HG03039 (cell line): Measurements from ENCODE around the gene DELE1.

Experiments
- ATAC-seq: cut with Tn5 transposase; IDR thresholded peaks from one replicate; pipeline ENCODE4 v1.9.1; 2021; ENCODE audit warnings: mild to moderate bottlenecking, moderate library complexity; ENCODE audit not compliant: unreplicated experiment

The DELE1 gene

DNA sequence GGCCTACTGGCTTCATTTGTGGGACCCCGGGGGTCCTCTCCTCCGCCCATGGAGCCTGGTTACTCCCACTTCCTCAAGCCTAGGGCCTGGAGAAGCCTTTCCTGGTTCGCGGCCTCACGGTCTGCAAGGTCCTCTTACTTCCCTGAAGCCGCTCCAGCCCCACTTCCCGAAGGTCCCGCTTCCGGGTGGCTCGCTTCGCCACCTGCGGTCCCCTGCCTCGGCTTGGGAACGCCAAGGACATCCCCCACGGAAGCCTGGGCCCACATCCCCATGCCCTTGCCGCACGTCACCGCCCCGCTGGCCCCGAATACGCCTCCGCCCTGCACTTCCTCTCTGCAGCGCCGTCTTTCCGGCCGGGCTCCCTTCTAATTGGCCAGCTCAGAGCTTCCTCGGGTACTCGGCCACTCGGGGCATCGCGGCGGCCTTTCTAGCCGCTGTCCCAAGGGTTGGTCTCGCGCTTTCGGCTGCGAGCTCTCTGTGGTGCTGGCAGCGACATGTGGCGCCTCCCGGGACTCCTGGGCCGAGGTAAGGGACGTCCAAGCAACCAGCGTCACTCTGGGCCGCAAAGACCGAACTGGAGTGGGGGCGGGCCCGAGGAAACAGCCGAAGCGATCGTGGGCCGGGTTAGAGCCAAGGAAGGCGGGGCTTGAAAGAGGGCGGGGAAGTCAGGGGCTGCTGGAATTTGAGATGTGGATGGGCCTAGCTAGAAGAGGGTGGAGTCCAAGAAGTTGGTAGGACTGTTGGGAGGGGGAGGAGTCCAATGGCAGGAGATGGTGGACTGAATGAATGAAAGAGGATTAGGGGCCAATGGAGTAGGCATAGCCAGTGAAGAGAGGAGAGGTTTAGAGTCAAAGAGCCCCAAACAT is at the start of gene DELE1:
TSS of gene DELE1 (plus strand) at position 424 of the 866 bp plus-strand sequence. CDS start at position 495, 71 bp downstream.
- peak; percentile 96 for ATAC-seq

GRCh38 chr5:141873933-141874261 is 49.8 kb upstream of the DELE1 start:
- ATAC-seq, result no peak

DNA sequence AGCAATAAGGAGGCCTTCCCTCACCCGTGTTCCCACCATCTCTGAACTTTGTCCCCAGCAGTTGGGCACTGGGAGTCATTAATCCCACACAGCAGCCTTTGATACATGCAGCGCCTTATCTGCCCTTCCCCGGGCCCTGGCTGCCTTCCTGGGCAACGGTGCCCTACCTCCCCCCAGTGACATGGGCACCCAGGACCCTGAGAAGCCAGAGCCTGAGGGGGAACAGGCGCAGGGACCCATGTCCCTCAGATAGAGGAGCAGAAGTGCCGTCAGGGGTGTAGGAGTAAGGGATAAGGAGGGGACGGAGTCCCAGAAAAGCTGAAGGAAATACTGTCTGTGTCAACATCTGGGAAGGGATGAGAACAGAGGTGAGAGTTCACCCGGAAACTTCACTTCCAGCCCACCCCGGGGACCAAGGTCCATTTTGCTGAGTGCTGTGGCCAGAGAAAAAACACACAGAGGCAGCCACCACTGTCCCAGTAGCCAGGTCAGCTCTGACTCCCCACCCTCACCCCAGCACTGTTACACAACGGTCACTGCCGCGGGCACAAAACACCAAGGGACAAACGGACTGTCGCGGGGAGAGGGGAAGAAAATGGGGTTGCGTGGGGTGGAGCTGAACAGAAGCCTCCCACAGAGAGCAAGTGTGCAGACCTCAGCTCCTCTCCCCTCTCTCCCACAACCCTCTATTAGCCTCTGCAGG is 49.3 kb upstream of the DELE1 start:
- no peak for ATAC-seq

DNA sequence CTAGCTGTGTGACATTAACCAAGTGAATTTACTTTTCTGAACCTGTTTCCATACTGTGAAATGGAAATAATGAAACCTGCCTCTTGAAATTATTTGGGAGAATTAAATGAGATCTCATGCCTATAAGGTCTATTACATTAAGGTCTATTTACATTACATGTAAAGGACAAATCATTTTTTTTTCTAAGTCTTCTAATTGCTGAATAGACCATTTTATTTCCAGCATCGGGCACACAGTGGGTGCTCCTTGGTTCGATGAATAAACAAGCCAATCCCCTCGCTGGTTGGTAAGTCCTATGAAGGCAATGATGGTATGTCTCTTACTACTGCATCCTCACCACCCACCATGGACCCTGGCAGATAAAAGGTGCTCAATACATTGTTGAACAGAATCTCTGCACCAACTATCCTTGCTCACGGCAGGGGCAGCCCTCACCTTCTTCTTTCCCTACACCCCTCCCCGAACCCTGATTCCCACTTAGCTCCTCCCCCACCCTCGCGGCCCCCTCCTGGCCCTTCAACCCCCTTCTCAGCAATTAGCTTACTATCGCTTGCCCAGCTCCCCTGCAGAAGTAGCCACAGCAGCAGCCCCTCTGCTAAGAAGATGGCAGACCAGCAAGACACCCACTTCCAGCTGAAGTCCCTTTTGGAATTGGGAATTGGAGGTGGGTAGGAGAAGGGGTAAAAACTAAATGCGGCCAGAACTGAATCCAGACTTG is 48.5 kb upstream of the DELE1 start:
- ATAC-seq, result no peak

GRCh38 chr5:141875795-141876627 is 47.7 kb upstream of the DELE1 start:
- no peak for ATAC-seq

- no peak for ATAC-seq
Observed at GRCh38 chr5:141876628-141877355, 46.9 kb upstream of the DELE1 start.

- no peak for ATAC-seq
Observed at GRCh38 chr5:141877356-141878185, 46.1 kb upstream of the DELE1 start.

- ATAC-seq, result no peak
Observed at GRCh38 chr5:141878186-141878710, 45.4 kb upstream of the DELE1 start, which contains the start of gene PCDH1. Gene PCDH1, minus strand, starts transcription at chr5:141878410. Its CDS starts 148 bp downstream, at chr5:141878262.

DNA sequence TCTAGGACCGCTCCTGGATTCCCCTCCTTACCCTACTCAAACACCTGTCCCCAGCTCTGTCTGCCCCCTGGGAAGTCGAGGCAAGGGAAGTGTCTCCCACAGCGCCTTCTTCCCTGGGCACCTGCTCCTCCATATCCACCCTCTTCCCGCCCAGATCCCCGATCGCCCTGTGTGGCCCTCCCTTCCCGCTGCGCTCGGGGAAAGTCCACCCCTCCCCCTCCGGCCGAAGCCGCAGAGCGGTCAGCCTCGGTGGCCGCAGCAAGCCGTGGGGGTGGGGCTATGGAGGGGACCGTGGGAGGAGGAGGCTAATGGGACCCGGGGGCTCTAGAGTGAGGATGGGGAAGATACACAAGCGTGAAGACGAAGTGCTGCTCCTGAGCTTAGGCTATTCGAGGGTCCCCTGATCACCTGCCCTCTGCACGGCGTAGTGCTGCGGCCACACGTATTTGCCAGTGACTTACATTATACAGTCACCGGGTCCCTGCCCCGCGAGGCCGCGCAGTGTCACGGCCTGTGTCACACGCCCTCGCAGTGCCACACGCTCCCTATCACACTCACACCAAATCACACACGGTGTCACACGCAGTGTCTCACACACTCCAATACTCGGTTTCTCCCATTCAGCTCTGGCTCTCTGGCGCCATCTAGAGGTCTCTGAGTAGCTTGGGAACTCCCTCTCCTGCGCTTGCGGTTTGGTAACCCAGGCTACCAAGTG is 44.8 kb upstream of the DELE1 start:
- ATAC-seq, result peak; percentile 82

GRCh38 chr5:141879426-141879759 is 44.3 kb upstream of the DELE1 start:
- no peak for ATAC-seq

DNA sequence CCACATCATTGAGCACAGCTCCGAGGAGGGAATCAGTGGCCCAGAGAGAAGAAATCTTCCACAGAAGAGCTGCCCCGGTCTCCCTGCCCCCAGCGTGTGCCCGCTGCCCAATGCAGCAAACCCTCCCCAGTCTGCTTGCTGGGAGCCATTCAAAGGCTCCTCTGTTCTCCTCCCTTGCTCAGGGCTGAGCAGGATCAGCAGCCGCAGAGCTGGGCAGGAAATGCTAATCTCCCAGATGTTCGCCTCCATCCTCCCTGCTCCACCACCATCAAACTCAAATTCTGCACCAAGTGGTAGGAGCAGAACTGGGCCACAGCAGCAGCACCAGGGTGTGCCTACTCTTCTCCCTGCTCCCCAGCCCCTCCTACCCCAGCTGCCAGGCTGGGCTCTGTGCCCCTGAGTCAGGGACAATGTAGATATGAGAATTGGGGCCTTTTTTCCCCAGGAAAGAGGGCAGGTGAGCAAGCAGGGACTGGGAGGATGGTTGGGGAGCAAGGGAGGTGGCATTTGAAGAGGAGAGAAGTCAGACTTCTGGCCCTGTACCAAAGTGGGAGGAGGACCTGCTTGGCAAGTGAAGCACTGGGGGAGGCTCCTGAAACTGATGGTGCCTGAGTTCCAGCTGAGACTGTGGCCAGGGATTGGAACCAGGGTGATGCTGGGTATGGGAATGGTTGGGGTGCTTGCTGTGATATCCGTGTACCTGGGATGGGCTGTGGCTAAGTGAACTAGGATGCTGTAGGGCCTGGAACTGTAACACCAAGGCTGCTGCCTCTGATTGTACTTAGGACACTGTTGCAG is 43.5 kb upstream of the DELE1 start:
- no peak for ATAC-seq

- no peak for ATAC-seq
Observed at GRCh38 chr5:141880961-141881801, 42.5 kb upstream of the DELE1 start.

GRCh38 chr5:141881886-141882285 is 41.8 kb upstream of the DELE1 start:
- no peak for ATAC-seq

GRCh38 chr5:141882594-141883183 is 41.0 kb upstream of the DELE1 start:
- ATAC-seq, result no peak

- ATAC-seq, result no peak
Observed at GRCh38 chr5:141883184-141883891, 40.3 kb upstream of the DELE1 start.

GRCh38 chr5:141883892-141884318 is 39.8 kb upstream of the DELE1 start:
- no peak for ATAC-seq
